PC-3 (cell line): Measurements from ENCODE around the gene IL20.
"Not testable (repeated sequence)": the region's sequence is repeated elsewhere in the genome, so short reads cannot be mapped to it uniquely, and the experiment has no call there.

Experiments used
- EZH2 ChIP-seq: fragments of 300-600 bp; sonication (generic); IDR thresholded peaks from one replicate; pipeline ENCODE4 v1.6.1; 2017; ENCODE audit warnings: antibody characterized with exemption, mild to moderate bottlenecking, low read length; ENCODE audit not compliant: unreplicated experiment
- TF ChIP-seq, protein P1 (sequence below): fragments of 300-600 bp; sonication (generic); conservative IDR thresholded peaks from 2 replicates; pipeline ENCODE4 v1.5.1; 2017; ENCODE audit warnings: antibody characterized with exemption, low read depth, mild to moderate bottlenecking, low read length

DNA sequence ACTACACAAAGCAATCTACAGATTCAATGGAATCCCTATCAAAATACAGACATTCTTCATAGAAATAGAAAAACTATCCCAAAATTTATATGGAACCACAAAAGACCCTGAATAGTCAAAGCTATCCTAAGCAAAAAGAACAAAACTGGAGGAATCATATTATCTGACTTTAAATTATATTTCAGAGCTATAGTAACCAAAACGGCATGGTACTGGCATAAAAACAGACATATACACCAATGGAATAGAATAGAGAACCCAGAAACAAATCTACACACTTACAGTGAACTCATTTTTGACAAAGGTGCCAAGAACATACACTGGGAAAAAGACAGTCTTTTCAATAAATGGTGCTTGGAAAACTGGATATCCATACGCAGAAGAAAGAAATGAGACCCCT is 12.8 kb upstream of the IL20 start:
- TF ChIP-seq, protein P1, sequence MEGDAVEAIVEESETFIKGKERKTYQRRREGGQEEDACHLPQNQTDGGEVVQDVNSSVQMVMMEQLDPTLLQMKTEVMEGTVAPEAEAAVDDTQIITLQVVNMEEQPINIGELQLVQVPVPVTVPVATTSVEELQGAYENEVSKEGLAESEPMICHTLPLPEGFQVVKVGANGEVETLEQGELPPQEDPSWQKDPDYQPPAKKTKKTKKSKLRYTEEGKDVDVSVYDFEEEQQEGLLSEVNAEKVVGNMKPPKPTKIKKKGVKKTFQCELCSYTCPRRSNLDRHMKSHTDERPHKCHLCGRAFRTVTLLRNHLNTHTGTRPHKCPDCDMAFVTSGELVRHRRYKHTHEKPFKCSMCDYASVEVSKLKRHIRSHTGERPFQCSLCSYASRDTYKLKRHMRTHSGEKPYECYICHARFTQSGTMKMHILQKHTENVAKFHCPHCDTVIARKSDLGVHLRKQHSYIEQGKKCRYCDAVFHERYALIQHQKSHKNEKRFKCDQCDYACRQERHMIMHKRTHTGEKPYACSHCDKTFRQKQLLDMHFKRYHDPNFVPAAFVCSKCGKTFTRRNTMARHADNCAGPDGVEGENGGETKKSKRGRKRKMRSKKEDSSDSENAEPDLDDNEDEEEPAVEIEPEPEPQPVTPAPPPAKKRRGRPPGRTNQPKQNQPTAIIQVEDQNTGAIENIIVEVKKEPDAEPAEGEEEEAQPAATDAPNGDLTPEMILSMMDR, result not testable (repeated sequence)
- not testable (repeated sequence) for TF ChIP-seq EZH2
